Activated naive CD8-positive, alpha-beta T cell treated with anti-CD3 and anti-CD28 coated beads, Interleukin-2, amount 50 U/mL, for 16 hours (primary cell): Measurements from ENCODE around the gene RAMACL.
"Not testable (repeated sequence)": the region's sequence is repeated elsewhere in the genome, so short reads cannot be mapped to it uniquely, and the experiment has no call there.

Source experiments
- DNase-seq: peaks from one replicate; pipeline ENCODE4 v3.0.0-alpha.2; 2020; ENCODE audit warnings: low read depth, low spot score

The RAMACL gene

DNA sequence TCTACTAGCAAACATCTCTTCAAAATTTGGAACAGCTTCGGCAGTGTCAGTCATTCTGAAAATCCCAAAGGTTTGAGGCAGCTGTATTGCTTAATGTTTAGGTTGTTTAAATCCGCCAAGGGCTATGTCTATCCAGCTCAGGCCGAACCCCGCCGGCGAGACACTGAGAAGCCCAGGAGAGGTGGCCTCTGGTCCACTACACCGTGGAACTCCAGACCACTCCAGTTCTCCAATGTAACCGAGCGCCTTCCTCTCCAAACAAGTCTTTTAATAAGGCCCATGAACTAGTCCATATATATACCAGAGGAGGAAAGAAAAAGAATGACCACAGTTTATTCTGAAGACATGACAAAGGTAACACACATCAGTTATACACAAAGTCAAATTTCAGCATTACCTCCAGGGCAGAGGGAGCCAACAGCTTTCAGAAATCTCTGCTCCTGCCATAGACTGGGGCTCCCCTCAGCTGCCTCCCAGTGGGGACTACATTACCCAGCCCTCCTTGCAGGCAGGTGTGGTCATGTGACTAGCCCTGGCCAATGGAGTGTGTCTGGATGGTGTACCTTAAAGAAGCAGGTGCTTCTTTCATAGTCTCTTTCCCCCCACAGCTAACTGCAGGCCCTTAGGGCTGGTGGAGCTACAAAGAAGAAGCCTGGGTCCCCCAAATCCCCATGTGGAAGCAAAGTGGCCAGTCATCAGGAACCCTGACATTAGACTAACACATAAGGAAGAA, at the start of gene RAMACL:
RAMACL (minus strand) TSS at position 255 of the 733 bp plus-strand sequence; CDS start at position 54, 201 bp downstream.
- DNase-seq = no peak

- no peak for DNase-seq
These were observed 48.8 kb upstream of the RAMACL start for GRCh38 chr6:166635013-166635970.

DNA sequence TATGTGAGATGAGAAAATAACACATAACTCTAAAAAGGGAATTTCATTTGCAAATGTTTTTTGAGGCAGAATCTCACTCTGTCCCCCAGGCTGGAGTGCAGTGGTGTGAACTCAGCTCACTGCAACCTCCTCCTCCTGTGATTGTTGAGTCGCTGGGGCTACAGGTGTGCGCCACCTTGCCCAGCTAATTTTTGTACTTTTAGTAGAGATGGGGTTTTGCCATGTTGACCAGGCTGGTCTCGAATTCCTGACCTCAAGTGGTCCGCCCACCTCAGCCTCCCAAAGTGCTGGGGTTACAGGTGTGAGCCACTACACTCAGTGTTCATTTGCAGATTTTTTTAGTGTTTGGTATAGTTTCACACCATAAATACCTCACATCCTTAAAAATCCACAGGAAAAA, 48.1 kb upstream of the RAMACL start:
- not testable (repeated sequence) for DNase-seq

- no peak for DNase-seq
These were observed 47.5 kb upstream of the RAMACL start for GRCh38 chr6:166633732-166634535.

GRCh38 chr6:166632731-166633130, 46.3 kb upstream of the RAMACL start:
- DNase-seq = no peak

DNA sequence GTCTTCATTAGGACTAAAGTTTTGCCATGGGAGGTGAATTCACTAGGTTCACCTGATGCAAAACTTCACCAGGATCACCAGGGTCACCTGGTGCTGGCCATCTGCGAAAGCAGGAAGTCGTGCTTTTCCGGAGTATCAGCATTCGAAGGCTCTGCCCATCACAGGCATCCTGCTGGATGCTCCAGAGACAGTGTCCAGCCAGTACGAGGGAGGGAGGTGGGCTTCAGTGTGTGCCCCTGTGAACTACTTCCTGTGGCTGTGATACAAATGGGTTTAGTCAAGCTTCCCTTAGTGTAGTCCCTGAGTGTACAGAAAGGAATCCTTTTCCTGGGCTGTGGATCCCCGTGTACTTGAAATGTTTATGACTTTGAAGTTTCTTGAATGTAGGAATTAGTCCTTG, 44.0 kb upstream of the RAMACL start:
- DNase-seq = no peak

- no peak for DNase-seq
These were observed 43.1 kb upstream of the RAMACL start for GRCh38 chr6:166629628-166630027.

DNA sequence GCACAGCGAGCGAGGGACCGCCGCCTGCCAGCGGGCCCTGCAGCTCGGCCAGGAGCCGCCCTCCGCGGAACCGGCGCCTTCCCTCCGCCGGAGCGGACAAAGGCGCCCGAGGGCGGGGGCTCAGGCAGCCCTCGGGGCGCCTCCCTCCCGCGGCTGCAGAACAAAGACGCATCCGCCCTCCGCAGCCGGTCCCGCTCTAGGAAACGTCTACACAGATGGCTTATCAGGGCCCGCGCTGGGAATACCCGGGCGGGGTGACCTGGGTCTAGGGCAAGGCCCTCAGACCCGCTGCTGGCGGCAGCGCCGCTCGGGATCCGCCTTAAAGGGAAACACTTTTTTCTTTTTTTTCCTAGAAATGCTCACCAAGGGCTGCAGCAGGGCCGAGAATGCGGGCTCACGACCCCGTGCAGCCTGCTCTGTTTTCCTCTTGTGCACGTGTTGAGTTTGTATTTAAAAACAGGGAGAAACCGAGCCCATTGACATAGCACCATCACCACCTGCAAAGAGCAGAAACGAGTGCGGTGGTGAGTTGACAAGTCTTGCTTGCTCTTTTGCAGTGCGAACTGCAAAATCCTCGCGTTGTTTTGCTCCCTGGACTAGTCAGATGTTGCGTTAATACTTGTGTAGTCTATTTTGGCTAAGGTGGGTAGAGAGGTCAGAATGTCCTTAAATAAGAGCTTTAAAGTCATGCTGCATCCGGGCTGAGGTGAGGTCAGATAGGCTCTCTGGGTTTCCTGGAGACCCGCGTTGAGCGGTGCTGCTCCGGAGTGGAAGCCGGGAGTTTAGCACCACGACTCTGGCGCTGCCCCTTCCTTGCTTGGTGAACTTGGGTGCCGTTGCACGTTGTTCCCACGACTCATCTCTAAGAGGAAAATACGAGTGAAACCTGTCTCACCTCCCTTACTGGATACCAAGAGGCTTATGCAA, 41.7 kb upstream of the RAMACL start:
- no peak for DNase-seq

GRCh38 chr6:166627033-166627874, 40.8 kb upstream of the RAMACL start, which contains the start of gene RPS6KA2:
Gene RPS6KA2, minus strand, starts transcription at chr6:166627251. Its CDS starts 232 bp downstream, at chr6:166627019.
- DNase-seq = peak; percentile 100

DNA sequence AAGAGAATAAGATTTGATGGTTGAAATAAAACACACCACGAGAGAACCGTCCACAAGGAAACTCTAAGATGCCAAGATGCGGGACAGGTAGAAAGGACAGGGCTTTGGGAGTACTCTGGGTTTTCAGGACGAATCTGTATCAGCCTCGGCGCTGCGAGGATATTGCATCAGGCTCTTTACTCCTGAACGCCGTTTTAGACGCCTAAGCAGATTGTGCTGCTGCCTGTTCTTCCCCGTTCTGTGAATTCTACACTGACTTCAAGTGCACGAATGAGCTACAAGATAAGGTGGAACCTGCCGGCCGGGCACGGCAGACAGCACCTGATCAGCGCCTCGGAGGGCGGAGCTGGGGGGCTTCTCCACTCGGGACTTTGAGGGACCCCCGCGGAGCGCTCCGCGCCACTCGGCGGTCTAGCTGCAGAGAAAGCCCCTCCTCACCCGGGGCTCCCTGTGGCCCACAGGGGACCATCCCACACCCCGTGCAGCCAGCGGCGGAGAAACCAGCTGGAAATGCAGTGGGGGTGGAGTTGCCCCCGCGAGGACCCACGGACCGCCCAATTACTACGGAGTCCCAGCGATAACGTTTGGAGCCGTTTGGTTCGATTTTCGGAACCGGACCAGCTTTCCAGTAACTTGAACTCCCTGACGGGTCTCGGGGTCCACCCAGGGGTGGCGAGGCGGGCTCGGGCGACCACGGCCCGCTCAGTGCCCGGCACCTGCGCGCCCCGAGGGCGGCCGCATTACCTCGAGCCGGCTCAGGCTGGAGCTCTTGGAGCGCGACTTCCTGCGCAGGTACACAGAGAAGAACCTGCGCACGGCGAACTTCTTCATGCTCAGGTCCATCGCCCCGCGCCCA, 39.9 kb upstream of the RAMACL start:
- no peak for DNase-seq

DNA sequence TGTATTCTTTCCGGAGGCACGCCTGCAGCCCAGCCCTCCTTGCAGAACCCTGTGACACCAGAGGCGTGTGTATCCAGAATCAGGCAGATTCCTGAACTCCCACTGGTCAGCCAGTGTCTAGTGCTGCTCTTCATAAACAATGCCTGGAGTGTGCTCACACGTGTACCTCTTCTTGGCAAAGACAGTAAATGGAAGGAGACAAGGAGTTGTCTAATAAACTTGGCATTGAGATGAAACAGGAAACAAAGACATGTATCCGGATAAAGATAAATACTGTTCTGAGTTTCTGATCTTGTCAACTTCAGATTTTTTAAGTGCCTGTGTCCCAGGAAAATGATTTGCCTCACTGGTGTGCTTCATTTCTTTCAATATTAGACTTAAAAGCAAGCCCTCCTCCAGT, 38.9 kb upstream of the RAMACL start:
- DNase-seq = no peak

DNA sequence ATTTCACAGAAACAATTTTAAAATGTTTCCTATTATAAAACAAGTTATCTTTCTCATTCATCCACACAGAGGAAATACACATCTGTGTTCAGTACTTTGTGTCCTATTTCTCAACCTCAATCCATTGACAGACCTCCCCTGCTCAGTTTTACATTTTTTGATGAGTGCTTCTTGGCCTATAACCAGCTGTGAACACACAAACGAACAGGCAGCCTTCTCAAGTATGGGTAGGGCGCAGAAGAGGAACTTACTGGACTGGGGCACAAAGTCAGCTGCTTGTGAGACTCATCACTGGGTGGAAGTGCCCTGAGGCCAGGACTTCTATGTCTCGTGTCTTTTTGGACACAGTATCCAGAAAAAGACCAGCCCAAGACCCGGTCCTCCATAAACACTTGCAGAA, 37.8 kb upstream of the RAMACL start:
- no peak for DNase-seq

- DNase-seq = no peak
These were observed 36.8 kb upstream of the RAMACL start for GRCh38 chr6:166623318-166623717.

DNA sequence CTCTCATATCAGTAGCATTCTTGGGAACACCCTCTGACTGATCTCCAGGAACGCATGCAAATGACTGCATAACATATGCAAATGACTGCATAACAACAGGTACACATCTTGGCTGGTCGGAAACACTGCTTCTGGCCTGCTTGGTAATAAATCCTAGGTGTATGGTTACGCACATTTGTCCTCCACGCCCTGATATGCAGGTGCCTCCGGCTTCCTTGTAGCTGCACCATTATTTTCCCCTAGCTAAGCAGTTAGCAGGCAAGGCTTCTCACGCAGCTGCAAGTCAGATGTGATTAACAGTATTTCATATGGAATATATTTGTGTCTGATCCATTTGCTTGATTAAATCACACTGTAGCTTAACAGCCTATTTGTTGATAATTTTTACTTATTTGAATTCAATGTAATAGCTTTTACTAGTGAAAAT, 34.6 kb upstream of the RAMACL start:
- DNase-seq = no peak

- DNase-seq = no peak
These were observed 34.1 kb upstream of the RAMACL start for GRCh38 chr6:166620478-166621113.

DNA sequence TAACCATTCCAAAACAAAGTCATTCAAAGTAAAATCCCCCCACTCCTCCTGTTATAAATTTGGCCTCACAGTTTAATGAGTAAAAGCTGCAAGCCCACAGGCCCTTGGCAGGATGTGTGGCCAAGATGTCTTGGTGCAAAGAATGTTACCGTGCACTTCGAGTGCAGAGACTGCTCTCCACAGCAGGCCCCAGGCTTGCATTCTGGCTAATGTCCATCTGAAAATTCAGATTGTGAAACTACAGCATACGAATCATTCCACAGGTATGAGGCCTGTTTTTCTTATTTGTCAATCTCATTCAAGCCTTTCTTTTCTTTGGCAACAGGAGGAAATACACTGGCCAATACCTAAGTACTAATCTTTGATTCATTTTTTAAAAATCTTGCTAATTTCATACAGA, 33.4 kb upstream of the RAMACL start:
- no peak for DNase-seq

DNA sequence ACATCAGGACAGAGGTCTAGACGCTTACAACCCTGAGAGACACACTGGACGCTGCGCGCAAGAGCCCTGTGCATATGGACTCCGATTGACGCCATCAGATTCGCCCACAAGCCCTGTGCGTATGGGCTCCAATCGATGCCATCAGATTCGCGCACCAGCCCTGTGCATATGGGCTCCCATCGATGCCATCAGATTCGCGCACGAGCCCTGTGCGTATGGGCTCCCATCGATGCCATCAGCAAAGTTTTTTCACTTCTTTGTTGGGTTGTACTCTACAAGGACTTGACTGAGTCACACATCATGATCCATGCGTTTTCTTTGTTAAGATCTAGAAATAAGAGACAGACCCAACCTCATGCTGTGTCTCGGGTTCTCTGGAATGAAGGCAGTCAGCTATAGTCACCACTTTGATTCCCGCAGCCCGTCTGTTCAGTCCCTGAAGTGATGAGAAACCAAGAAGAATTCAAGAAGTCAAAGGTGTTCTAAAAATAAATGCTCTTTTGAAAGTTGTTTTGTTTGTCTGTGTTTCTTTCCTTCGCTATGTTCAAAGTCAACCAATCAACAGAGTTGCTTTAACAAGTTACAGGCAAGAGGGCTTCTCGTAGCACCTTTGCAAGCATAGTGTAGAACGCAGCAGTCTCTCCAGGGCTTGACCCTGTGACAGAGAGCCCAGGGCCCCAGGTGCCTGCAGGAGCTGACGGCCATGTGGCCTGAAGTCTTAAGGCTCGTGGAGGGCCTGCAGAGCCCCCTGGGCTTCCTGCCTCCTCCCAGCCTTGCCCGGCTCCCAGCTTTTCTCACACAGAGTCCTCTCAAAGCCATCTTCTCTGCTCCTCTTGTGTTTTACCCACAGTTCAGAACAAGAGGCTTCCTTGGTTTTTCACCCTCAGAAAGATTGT, 32.6 kb upstream of the RAMACL start:
- no peak for DNase-seq
